OCI-LY1 (cell line): Measurements from ENCODE around the gene GNAQ.

Source experiments
- H2AFZ ChIP-seq: fragments of 200-600 bp; sonication (generic), shearing (Covaris generic); 2 replicates; pipeline ENCODE4 v1.6.0; 2014; ENCODE audit warnings: antibody characterized with exemption, mild to moderate bottlenecking, low read length
- H3F3A ChIP-seq: fragments of 200-600 bp; sonication (generic), shearing (Covaris generic); 2 replicates; pipeline ENCODE4 v1.6.0; 2014; ENCODE audit warnings: mild to moderate bottlenecking, antibody characterized with exemption, low read length, moderate library complexity; ENCODE audit not compliant: insufficient read depth
- H3K27ac ChIP-seq: fragments of 200-600 bp; sonication (generic); 2 replicates; pipeline ENCODE4 v1.5.1; 2014; ENCODE audit warnings: low read length, mixed run types, mild to moderate bottlenecking, low read depth; ENCODE audit not compliant: poor library complexity, severe bottlenecking
- H3K27me3 ChIP-seq: fragments of 200-600 bp; sonication (generic); 2 replicates; pipeline ENCODE4 v1.6.0; 2014; ENCODE audit warnings: antibody characterized with exemption, mild to moderate bottlenecking, low read length, moderate library complexity; ENCODE audit not compliant: insufficient read depth
- H3K36me3 ChIP-seq: fragments of 200-600 bp; sonication (generic); 2 replicates; pipeline ENCODE4 v1.6.1; 2014; ENCODE audit warnings: mild to moderate bottlenecking, antibody characterized with exemption, low read length, moderate library complexity, mixed read lengths; ENCODE audit not compliant: insufficient read depth
- H3K4me1 ChIP-seq: fragments of 200-600 bp; sonication (generic); 2 replicates; pipeline ENCODE4 v1.5.1; 2014; ENCODE audit warnings: mild to moderate bottlenecking, low read length, moderate library complexity; ENCODE audit not compliant: insufficient read depth, severe bottlenecking
- H3K4me2 ChIP-seq: fragments of 200-600 bp; sonication (generic), shearing (Covaris generic); 2 replicates; pipeline ENCODE4 v1.6.1; 2014; ENCODE audit warnings: low read length
- H3K4me3 ChIP-seq: fragments of 200-600 bp; sonication (generic); 2 replicates; pipeline ENCODE4 v1.5.1; 2014; ENCODE audit warnings: low read length, low read depth, mild to moderate bottlenecking, mixed read lengths; ENCODE audit not compliant: poor library complexity, severe bottlenecking
- H3K79me2 ChIP-seq: fragments of 200-600 bp; shearing (Covaris generic); 2 replicates; pipeline ENCODE4 v1.6.1; 2016; ENCODE audit warnings: mixed run types, low read length, mixed read lengths; ENCODE audit not compliant: insufficient read depth
- H3K9ac ChIP-seq: fragments of 200-600 bp; sonication (generic), shearing (Covaris generic); 2 replicates; pipeline ENCODE4 v1.6.1; 2014; ENCODE audit warnings: mild to moderate bottlenecking, low read length, mixed read lengths
- H3K9me2 ChIP-seq: fragments of 200-600 bp; sonication (generic), shearing (Covaris generic); 2 replicates; pipeline ENCODE4 v1.6.1; 2014; ENCODE audit warnings: low read depth, mild to moderate bottlenecking, low read length, mixed read lengths
- H3K9me3 ChIP-seq: fragments of 200-600 bp; shearing (Covaris generic); 2 replicates; pipeline ENCODE4 v1.6.1; 2014; ENCODE audit warnings: low read length, mixed read lengths
- H4K20me1 ChIP-seq: fragments of 200-600 bp; sonication (generic), shearing (Covaris generic); 2 replicates; pipeline ENCODE4 v1.6.0; 2016; ENCODE audit warnings: mild to moderate bottlenecking, low read length; ENCODE audit not compliant: insufficient read depth
- EZH2 ChIP-seq: fragments of 200-600 bp; sonication (generic), shearing (Covaris generic); IDR thresholded peaks from 2 replicates; pipeline ENCODE4 v1.8.0; 2017; ENCODE audit warnings: borderline replicate concordance, mixed run types, mild to moderate bottlenecking, antibody characterized with exemption, low read length, moderate library complexity, mixed read lengths
- TF ChIP-seq, protein P1 (sequence below): fragments of 200-600 bp; sonication (generic), shearing (Covaris generic); IDR thresholded peaks from 2 replicates; pipeline ENCODE4 v1.5.1; 2017; ENCODE audit warnings: mild to moderate bottlenecking, antibody characterized with exemption, low read length, moderate library complexity, mixed read lengths

The GNAQ gene

DNA sequence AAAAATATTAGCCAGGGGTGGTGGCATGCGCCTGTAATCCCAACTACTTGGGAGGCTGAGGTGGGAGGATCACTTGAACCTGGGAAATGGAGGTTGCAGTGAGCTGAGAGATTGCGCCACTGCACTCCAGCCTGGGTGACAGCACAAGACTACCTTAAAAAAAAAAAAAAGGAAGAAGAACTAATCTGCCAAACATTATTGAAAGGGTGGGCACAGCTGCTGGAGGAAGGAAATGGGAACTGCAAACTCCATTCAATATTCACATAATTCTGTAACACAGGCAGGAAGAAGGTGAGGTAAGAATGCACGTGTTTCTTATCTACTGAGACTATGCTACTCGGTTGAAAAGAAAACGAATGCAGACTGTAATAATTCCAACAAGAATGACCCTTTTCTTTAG is 262.4 kb downstream of the GNAQ start:
- H3K36me3 ChIP-seq = no peaks in the 10 kb centered on the region
- no peaks in the 10 kb centered on the region for H3K79me2 ChIP-seq
- no peaks in the 10 kb centered on the region for H3K27me3 ChIP-seq
- H2AFZ ChIP-seq = no peak overlapping the region
- H3K4me1 ChIP-seq = no peaks in the 10 kb centered on the region
- no peak overlapping the region for H3K4me2 ChIP-seq
- no peak for TF ChIP-seq EZH2
- TF ChIP-seq, protein P1, sequence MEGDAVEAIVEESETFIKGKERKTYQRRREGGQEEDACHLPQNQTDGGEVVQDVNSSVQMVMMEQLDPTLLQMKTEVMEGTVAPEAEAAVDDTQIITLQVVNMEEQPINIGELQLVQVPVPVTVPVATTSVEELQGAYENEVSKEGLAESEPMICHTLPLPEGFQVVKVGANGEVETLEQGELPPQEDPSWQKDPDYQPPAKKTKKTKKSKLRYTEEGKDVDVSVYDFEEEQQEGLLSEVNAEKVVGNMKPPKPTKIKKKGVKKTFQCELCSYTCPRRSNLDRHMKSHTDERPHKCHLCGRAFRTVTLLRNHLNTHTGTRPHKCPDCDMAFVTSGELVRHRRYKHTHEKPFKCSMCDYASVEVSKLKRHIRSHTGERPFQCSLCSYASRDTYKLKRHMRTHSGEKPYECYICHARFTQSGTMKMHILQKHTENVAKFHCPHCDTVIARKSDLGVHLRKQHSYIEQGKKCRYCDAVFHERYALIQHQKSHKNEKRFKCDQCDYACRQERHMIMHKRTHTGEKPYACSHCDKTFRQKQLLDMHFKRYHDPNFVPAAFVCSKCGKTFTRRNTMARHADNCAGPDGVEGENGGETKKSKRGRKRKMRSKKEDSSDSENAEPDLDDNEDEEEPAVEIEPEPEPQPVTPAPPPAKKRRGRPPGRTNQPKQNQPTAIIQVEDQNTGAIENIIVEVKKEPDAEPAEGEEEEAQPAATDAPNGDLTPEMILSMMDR = no peak
- H4K20me1 ChIP-seq = no peaks in the 10 kb centered on the region
- H3F3A ChIP-seq = no peaks in the 10 kb centered on the region
- H3K27ac ChIP-seq = no peak overlapping the region
- no peak overlapping the region for H3K4me3 ChIP-seq
- H3K9ac ChIP-seq = no peak overlapping the region
- no peaks in the 10 kb centered on the region for H3K9me3 ChIP-seq
- no peaks in the 10 kb centered on the region for H3K9me2 ChIP-seq

DNA sequence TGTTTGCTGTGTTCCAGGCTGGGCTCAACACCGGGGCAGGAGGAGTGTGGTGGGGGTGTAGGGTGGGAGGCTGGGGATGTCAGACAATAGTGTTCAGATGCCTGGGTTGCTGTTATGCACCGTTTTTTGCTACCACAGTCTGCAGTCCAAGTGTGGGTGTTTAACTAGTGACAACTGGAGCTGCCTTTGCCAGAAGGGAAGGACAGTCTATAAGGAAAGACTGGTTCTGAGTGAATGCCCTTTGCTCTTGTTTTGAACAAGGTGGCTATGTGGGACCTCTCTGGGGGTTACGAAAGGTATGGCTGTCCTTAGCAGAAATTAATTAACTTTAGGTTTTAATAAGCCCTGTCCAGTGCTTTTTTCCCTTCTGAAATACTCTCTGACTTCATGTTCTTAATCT is 265.0 kb downstream of the GNAQ start:
- H3F3A ChIP-seq = no peaks in the 10 kb centered on the region
- no peak overlapping the region for H3K4me2 ChIP-seq
- H3K4me3 ChIP-seq = no peak overlapping the region
- H3K9me3 ChIP-seq = no peaks in the 10 kb centered on the region
- H3K9ac ChIP-seq = no peak overlapping the region
- no peaks in the 10 kb centered on the region for H3K27me3 ChIP-seq
- H4K20me1 ChIP-seq = no peaks in the 10 kb centered on the region
- H3K36me3 ChIP-seq = no peaks in the 10 kb centered on the region
- TF ChIP-seq, protein P1 = no peak
- TF ChIP-seq EZH2 = no peak
- no peak overlapping the region for H3K27ac ChIP-seq
- no peaks in the 10 kb centered on the region for H3K9me2 ChIP-seq
- no peaks in the 10 kb centered on the region for H3K79me2 ChIP-seq
- no peak overlapping the region for H2AFZ ChIP-seq
- H3K4me1 ChIP-seq = no peaks in the 10 kb centered on the region

DNA sequence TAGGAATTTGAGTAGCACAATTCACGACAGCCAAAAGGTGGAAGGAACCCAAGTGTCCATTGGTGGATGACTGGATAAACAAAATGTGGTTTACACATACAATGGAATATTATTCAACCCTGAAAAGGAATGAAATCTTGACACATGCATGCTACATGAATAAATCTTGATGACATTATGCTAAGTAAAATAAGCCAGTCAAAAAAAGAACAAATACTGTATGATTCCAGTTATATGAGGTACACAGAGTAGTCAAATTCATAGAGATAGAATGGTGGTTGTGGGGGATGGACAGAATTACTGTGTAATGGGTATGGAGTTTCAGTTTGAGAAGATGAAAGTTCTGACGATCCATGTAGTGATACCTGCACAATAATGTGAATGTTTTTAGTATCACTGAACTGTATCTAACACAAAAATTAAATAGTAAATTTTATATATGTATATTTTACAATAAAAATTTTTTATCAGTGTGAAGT is 265.8 kb downstream of the GNAQ start:
- H3K27ac ChIP-seq = no peak overlapping the region
- H3K27me3 ChIP-seq = no peaks in the 10 kb centered on the region
- TF ChIP-seq EZH2 = no peak
- TF ChIP-seq, protein P1 = no peak
- H3K36me3 ChIP-seq = no peaks in the 10 kb centered on the region
- no peaks in the 10 kb centered on the region for H3K79me2 ChIP-seq
- no peaks in the 10 kb centered on the region for H3K9me3 ChIP-seq
- H2AFZ ChIP-seq = no peak overlapping the region
- H3K9me2 ChIP-seq = no peaks in the 10 kb centered on the region
- H3K4me1 ChIP-seq = no peaks in the 10 kb centered on the region
- no peak overlapping the region for H3K9ac ChIP-seq
- H3F3A ChIP-seq = no peaks in the 10 kb centered on the region
- no peak overlapping the region for H3K4me3 ChIP-seq
- no peaks in the 10 kb centered on the region for H4K20me1 ChIP-seq
- no peak overlapping the region for H3K4me2 ChIP-seq
